ENCODE results near the gene MAP2K5.

- TF ChIP-seq ESRRG (CRISPR knock-in tag; IDR thresholded peaks at IDR 0.05) (no peak), RARB (CRISPR knock-in tag; IDR thresholded peaks at IDR 0.05) (no peak), ZFP3 (CRISPR knock-in tag; IDR thresholded peaks at IDR 0.05) (no peak), ARNTL (CRISPR knock-in tag; IDR thresholded peaks at IDR 0.05; ENCODE audit: borderline replicate concordance, low read depth) (no peak), ZFP30 (CRISPR knock-in tag; IDR thresholded peaks at IDR 0.05) (no peak), GLIS3 (CRISPR knock-in tag; IDR thresholded peaks at IDR 0.05) (no peak), PPARA (CRISPR knock-in tag; IDR thresholded peaks at IDR 0.05; ENCODE audit: borderline replicate concordance) (no peak), PATZ1 (CRISPR knock-in tag; IDR thresholded peaks at IDR 0.05; ENCODE audit: borderline replicate concordance) (no peak), TCF4 (CRISPR knock-in tag; IDR thresholded peaks at IDR 0.05; ENCODE audit: borderline replicate concordance) (no peak), POU6F1 (CRISPR knock-in tag; IDR thresholded peaks at IDR 0.05; ENCODE audit: borderline replicate concordance, low read depth) (no peak), OSR1 (CRISPR knock-in tag; IDR thresholded peaks at IDR 0.05) (no peak), ZNF70 (CRISPR knock-in tag; IDR thresholded peaks at IDR 0.05) (no peak), SNAI2 (CRISPR knock-in tag; IDR thresholded peaks at IDR 0.05) (no peak), CREB5 (CRISPR knock-in tag; IDR thresholded peaks at IDR 0.05; ENCODE audit: low read depth) (no peak)
Measured at GRCh38 chr15:67781907-67782690, 239.6 kb downstream of the MAP2K5 start.
